HG03196 (cell line): ENCODE data around the gene SLC41A1.
A peak's percentile ranks its signal among the peaks of the same experiment; 100 is the strongest.
"Not testable (repeated sequence)": the region's sequence is repeated elsewhere in the genome, so short reads cannot be mapped to it uniquely, and the experiment has no call there.

Source experiments
- ATAC-seq: cut with Tn5 transposase; IDR thresholded peaks from one replicate; pipeline ENCODE4 v1.9.1; 2021; ENCODE audit not compliant: unreplicated experiment

Gene SLC41A1

GRCh38 chr1:205812878-205813754, at the start of gene SLC41A1:
Gene SLC41A1, minus strand, starts transcription at chr1:205813198. Its CDS starts 2,757 bp downstream, at chr1:205810441.
- ATAC-seq: peak; percentile 78

DNA sequence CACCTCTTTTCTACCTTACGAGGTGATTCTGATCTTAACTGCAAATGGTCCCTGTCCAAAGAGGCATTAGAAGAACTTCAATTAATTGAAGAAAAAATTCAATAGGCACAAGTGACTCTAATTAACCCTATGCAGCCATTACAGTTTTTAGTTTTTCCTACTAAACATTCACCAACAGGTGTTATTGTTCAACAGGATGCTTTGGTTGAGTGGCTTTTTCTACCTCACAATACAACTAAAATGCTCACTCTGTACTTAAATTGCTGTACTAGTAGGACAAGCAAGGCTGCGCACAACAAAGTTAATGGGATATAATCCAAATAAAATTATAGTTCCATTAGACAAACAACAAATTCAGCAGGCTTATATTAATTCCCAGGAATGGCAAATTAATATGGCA, 48.5 kb upstream of the SLC41A1 start:
- ATAC-seq: no peak

GRCh38 chr1:205858141-205858961, 45.4 kb upstream of the SLC41A1 start:
- no peak for ATAC-seq

- ATAC-seq: not testable (repeated sequence)
Observed at GRCh38 chr1:205857501-205857900, 44.5 kb upstream of the SLC41A1 start.

GRCh38 chr1:205856433-205856832, 43.4 kb upstream of the SLC41A1 start:
- no peak for ATAC-seq

DNA sequence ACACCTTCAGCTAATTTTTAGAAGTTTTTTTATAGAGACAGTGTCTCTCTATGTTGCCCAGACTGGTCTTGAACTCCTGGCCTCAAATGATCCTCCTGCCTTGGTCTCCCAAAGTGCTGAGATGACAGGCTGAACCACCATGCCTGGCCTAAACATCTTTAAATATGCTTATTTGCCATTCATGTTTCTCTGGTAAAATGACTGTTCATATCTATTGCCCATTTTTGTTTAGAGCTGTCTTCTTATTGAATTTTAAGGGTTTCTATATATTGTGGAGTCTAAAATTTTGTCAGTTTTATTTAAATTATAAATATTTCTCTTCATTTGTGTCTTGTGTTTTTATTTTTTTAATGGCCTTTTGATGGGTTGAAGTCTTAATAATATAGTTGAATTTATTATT, 40.0 kb upstream of the SLC41A1 start:
- ATAC-seq: no peak

GRCh38 chr1:205851993-205852392, 39.0 kb upstream of the SLC41A1 start:
- ATAC-seq: no peak

GRCh38 chr1:205849619-205850355, 36.8 kb upstream of the SLC41A1 start, which contains the start of gene PM20D1:
Gene PM20D1, minus strand, starts transcription at chr1:205850132. Its CDS starts 60 bp downstream, at chr1:205850072.
- ATAC-seq: peak; percentile 73

DNA sequence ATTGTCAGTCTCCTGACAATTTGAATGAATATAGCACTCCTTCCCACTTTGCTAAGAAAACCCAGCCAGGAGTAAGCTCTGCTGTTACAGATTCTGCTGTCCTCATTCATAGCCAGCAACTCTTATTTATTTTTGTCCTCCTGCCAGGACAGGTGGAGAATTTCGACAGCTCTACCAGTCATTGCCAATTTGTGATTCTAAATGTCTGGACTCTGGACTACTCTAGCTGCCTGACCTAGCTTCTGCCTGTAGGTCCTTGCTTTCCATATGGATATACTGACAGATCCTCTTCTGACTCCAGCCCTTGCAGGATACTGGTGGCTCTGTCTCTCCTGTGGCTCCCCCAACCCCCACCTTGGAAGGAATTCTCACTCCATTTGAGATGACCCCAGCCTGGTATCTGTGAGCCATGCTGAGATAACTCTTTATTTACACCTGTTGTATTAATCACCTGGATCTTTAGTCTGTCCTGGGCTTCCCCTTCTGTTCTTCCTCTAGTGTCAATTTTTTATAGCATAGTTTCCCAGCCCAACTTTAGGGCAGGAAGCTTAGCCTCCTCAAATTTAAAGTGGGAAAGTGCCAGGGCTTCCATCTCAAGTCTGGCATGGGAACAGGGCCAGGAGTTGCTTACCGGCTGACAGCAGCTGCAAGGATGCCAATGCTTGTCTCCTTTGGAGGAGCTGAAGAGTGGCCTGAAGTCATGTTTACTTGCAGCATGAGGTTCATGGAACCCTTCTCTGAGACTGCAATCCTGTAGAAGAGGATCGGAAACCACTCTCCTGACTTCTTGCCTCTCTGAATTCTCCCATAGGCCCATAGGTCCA, 30.2 kb upstream of the SLC41A1 start:
- ATAC-seq: no peak

- ATAC-seq: no peak
Observed at GRCh38 chr1:205842229-205842628, 29.2 kb upstream of the SLC41A1 start.

GRCh38 chr1:205840146-205840923, 27.3 kb upstream of the SLC41A1 start:
- ATAC-seq: no peak

GRCh38 chr1:205837382-205837970, 24.5 kb upstream of the SLC41A1 start:
- ATAC-seq: no peak

- no peak for ATAC-seq
Observed at GRCh38 chr1:205834751-205835150, 21.8 kb upstream of the SLC41A1 start.

- ATAC-seq: no peak
Observed at GRCh38 chr1:205832326-205832751, 19.3 kb upstream of the SLC41A1 start.

DNA sequence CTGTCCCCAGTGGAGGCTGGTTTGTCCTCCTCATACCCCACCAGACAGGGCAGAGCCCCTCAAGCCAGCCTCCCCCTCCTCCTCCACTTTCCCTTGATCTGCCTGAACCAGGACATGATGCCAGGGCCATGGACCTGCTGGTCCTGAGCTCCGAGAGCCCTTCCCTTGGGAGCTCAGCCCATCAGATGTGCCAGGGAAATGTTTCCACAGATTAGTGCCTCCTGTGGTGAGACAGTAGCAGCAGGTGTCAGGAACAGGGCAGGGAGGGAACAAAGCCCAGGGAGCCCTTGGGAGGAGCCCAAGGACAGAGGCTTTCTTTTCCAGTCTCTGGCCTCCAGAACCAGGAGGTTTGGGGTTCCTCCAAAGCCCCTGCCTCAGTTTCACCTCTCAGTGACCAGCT, 14.6 kb upstream of the SLC41A1 start:
- no peak for ATAC-seq

DNA sequence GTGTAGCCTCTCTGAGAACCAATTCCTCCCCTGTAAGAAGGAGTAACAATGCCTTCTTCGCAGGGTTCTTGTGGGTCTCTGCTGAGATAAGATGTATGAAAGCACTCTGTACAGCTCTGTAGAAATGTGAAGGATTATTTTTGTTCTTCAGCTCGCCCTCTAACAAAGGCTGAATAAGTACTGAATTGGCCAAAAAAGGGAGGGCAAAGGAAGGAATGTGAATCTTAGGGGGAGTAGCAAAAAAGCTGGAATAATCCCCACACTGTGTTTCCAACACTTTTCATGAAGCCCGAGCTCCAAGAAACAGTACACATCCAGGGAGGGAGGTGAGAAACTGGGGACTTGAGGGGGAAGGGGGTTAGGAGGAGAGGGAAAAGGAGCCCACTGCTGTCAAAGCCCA, 14.0 kb upstream of the SLC41A1 start:
- ATAC-seq: no peak

- ATAC-seq: no peak
Observed at GRCh38 chr1:205826016-205826806, 13.2 kb upstream of the SLC41A1 start.

DNA sequence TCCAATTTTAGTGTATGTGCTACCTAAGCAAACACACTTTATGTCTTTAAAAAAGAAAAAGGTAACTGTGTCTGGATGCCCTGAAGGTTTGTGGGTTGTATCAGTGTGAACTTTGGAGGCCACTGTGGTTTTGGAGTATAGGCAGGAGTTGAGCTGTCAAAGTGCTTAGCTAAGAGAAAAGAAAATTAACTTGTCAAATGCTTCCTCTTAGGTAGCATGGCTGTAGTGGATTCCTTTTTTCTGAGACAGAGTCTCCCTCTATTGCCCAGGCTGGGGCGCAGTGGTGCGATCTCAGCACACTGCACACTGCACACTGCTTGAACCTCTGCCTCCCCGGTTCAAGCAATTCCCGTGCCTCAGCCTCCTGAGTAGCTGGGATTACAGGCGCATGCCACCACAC, 11.2 kb upstream of the SLC41A1 start:
- ATAC-seq: no peak
